Transverse colon (tissue), 4 donors: ENCODE results near the gene KLF15.

Experiments used
- CTCF ChIP-seq, 5 experiments: fragments of 200-600 bp in 3 of 5; fragments of 450-650 bp in 2 of 5; sonication (generic) in 3 of 5; IDR thresholded peaks; 1 replicate in 2 of 5; 2 replicates in 3 of 5; pipeline ENCODE4 v1.5.1; 2016 to 2017; ENCODE audit warnings: antibody characterized with exemption in 5 of 5, inconsistent platforms in 3 of 5, mild to moderate bottlenecking in 2 of 5, moderate library complexity in 1 of 5
- EP300 ChIP-seq: sonication (generic); formaldehyde crosslinking; IDR thresholded peaks from one replicate; pipeline ENCODE4 v1.6.1; 2017; ENCODE audit warnings: antibody characterized with exemption, low read depth
- POLR2A ChIP-seq: fragments of 450-650 bp; IDR thresholded peaks from one replicate; pipeline ENCODE4 v1.6.1; 2016; ENCODE audit warnings: antibody characterized with exemption, mild to moderate bottlenecking, moderate library complexity
- POLR2AphosphoS5 ChIP-seq, 3 donors: sonication (generic); formaldehyde crosslinking; IDR thresholded peaks; one replicate each; pipeline ENCODE4 v1.6.1; 2016; ENCODE audit warnings: antibody characterized with exemption in 3 of 3

GRCh38 chr3:126300001-126300760, 57.0 kb downstream of the KLF15 start:
- TF ChIP-seq CTCF (IDR thresholded peaks at IDR 0.05) (no peak), POLR2AphosphoS5 (IDR thresholded peaks at IDR 0.05) (no peak), POLR2A (no peak), EP300 (no peak)
